Activated effector memory CD4-positive, alpha-beta T cell treated with Interleukin-2 at 50 U/mL for 16 hours (primary cell): Measurements from ENCODE around the gene SLC26A4.

Experiments
- DNase-seq: peaks from one replicate; pipeline ENCODE4 v3.0.0-alpha.2; 2020

SLC26A4 gene

GRCh38 chr7:107661081-107661864, 645 bp downstream of the SLC26A4 start:
- DNase-seq, result peak; percentile 13

- no peak for DNase-seq
These were observed 1.3 kb downstream of the SLC26A4 start for GRCh38 chr7:107661865-107662379.

- no peak for DNase-seq
These were observed 2.6 kb downstream of the SLC26A4 start for GRCh38 chr7:107663196-107663595.

GRCh38 chr7:107666790-107667189, 6.2 kb downstream of the SLC26A4 start:
- no peak for DNase-seq

GRCh38 chr7:107667341-107667740, 6.7 kb downstream of the SLC26A4 start:
- no peak for DNase-seq

GRCh38 chr7:107668296-107668695, 7.7 kb downstream of the SLC26A4 start:
- no peak for DNase-seq

- no peak for DNase-seq
These were observed 11.6 kb downstream of the SLC26A4 start for GRCh38 chr7:107672183-107672582.

GRCh38 chr7:107676249-107676648, 15.6 kb downstream of the SLC26A4 start:
- DNase-seq, result no peak

GRCh38 chr7:107678110-107678753, 17.6 kb downstream of the SLC26A4 start:
- DNase-seq, result no peak

- no peak for DNase-seq
These were observed 19.9 kb downstream of the SLC26A4 start for GRCh38 chr7:107680478-107680877.

GRCh38 chr7:107682886-107683285, 22.3 kb downstream of the SLC26A4 start:
- no peak for DNase-seq

- DNase-seq, result no peak
These were observed 23.7 kb downstream of the SLC26A4 start for GRCh38 chr7:107684287-107684686.

- no peak for DNase-seq
These were observed 24.4 kb downstream of the SLC26A4 start for GRCh38 chr7:107684947-107685463.

GRCh38 chr7:107686816-107687387, 26.3 kb downstream of the SLC26A4 start:
- DNase-seq, result no peak

GRCh38 chr7:107687656-107688055, 27.0 kb downstream of the SLC26A4 start:
- no peak for DNase-seq

GRCh38 chr7:107689553-107689952, 28.9 kb downstream of the SLC26A4 start:
- no peak for DNase-seq

GRCh38 chr7:107690084-107690483, 29.5 kb downstream of the SLC26A4 start:
- DNase-seq, result no peak

- DNase-seq, result no peak
These were observed 30.0 kb downstream of the SLC26A4 start for GRCh38 chr7:107690611-107691010.

GRCh38 chr7:107691716-107692115, 31.1 kb downstream of the SLC26A4 start:
- DNase-seq, result no peak

GRCh38 chr7:107692501-107692900, 31.9 kb downstream of the SLC26A4 start:
- no peak for DNase-seq

- no peak for DNase-seq
These were observed 32.8 kb downstream of the SLC26A4 start for GRCh38 chr7:107693396-107693795.

- no peak for DNase-seq
These were observed 33.8 kb downstream of the SLC26A4 start for GRCh38 chr7:107694386-107694785.

GRCh38 chr7:107696330-107696946, 35.8 kb downstream of the SLC26A4 start:
- no peak for DNase-seq
